HG03196 (cell line): ENCODE results near the gene AP3S2.
"Not testable (repeated sequence)": the region's sequence is repeated elsewhere in the genome, so short reads cannot be mapped to it uniquely, and the experiment has no call there.

Experiments
- ATAC-seq: cut with Tn5 transposase; IDR thresholded peaks from one replicate; pipeline ENCODE4 v1.9.1; 2021; ENCODE audit not compliant: unreplicated experiment

Gene AP3S2

DNA sequence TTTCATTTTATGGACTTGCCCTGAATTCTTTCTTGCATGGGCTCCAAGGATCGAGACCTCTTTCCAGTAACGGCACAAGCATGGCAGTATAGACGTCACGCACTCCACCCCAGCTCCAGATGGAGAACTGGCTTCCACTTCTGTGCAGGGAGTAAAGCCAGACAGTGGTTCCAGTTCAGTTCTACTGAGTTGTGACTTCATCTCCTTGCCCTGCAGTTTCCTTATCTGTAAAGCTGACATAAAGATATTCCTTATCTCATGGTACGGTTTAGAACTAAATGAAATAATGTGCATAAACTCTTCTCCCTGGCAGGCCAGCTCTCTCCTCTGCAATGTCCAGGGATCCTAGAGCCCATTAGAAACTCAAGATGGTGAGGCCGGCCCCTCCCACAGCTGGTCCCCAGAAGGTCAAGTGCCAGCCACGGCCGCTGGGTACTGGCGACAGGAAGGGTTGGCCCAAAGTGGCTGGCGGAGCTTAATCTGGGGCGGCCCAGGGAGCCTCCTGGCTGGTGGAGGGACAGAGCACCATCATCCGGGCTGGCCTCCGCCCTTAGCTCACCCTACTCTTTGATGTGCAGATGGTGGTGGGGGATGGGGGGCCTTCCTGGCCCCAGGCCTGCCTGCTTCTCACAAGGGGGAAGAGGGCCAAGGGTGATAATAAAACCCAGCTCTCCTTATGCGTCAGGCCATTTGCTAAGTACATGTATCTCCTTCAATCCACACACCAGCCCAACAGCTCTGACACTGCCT, 110.5 kb downstream of the AP3S2 start:
- ATAC-seq, result no peak

DNA sequence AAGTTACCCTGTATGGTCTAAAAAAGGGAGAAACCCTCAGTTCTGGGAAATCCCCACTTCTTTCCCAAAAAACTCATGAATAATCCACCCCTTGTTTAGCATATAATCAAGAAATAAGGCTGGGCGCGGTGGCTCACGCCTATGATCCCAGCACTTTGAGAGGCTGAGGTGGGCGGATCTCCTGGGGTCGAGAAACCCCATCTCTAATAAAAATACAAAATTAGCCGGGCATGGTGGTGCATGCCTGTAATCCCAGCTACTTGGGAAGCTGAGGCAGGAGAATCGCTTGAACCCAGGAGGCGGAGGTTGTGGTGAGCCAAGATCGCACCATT, 111.2 kb downstream of the AP3S2 start:
- ATAC-seq, result not testable (repeated sequence)

DNA sequence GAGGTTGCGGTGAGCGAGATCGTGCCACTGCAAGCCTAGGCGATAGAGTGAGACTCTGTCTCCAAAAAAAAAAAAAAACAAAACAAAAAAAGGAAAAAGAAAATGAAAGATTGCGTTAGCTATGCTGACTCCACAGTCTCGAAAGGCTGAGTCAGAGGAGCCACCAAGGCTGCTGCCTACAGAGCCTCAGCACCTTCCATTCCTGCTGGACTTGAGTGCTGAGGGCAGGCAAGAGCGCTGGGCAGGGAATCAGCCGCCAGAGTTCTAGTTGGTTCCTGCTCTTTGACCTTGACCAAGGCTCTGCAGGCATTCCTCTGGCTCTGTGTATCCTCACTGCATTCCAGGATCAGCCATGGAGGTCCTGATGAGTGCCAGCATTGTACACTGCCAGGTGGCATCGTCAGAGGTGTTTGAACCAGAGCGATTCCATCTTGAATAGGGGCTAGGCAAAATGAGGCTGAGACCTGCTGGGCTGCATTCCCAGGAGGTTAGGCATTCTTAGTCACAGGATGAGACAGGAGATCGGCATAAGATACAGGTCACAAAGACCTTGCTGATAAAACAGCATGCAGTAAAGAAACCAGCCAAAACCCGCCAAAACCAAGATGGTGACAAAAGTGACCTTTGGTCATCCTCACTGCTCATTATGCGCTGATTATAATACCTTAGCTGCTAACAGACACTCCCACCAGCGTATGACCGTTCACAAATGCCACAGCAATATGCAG, 111.7 kb downstream of the AP3S2 start:
- no peak for ATAC-seq

DNA sequence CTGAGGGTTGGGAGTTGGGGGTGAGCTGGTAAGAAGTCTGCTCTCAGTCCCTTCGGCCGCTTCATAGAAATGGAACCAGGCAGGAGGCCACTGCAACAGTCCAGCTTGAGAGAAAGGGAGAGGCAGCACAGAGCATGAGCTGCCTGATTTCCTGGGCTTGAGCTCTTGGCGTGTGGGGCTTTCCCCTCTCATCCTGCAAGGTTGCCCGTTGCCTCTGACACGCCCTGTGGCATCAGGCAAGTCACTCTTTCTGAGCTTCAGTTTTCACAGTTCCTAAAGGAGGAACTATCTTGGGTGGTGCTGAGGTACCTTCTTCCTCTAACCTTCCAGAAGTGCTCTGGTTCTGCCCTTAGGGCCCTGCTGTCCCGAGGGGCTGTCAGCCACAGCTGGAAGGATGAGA, 112.7 kb downstream of the AP3S2 start:
- no peak for ATAC-seq

DNA sequence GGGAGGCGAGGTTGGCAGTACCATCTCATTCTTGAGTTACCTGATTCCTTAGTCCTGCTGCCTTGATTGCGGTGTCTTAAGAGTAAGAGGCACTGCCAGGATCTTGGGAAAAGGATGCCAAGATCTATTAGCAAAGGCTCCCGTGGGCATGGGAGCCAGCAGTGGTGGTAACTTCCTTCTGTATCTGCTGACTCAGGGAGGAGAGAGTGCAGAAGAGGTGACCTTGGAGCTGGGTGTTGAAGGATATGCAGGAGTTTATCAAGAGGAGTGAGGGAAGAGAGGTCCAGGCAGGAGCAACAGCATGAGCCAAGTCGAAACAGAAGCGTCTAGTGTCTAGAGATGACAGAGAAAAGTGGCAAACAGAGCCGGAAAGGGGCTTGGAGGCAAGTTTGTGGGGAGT, 113.2 kb downstream of the AP3S2 start:
- no peak for ATAC-seq
